ENCODE results near the gene SLC39A11. TPM values are rescaled to one million over a fixed set of nuclear protein-coding genes. Genes with fewer than 3 reads are reported as not detected.
"Not testable (repeated sequence)": the region's sequence is repeated elsewhere in the genome, so short reads cannot be mapped to it uniquely, and the experiment has no call there.

Gene SLC39A11
- total RNA-seq, 1 donor from 2014 or later = 4.9 TPM

DNA sequence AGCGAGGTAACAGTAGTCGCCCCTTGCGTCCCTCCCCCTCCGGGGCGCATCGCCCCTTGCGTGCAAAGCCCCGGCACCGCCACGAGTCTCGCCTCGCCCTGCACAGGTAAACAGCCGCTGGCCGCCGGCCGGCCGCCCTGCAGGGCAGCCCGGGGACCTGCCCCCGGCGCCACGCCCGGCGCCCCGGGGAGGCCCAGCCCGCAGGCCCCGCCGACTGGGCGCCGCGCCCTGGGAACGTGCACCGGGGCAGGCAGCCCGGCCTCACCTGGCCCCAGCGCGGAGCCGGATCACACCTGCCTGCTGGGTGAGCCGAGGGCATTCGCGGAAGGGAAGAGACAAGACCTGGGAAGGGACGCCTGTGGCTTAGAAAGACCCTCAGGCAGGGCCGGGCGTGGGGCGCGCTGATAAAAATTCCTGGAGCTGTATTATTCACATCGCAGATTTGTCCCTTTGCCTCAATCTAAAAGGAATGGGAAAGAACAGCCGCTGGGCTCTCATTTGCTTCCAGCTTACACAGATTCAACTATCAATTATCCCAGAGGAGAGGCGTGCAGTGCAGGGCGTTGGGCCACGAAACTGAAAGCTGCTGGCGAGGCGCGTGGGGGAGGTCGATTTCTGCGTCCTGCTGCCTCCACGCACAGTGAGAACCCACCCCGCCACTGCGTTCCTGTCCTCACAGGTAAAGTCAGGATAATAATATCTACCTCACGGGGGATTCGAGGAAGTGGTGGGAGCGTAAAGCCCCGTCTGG, 451.9 kb downstream of the SLC39A11 start:
- intact Hi-C loops (cut with DNase I) = no loop called here

GRCh38 chr17:72639711-72640110, 452.8 kb downstream of the SLC39A11 start:
- H3K4me3 ChIP-seq = no peak overlapping the region
- H3K9me3 ChIP-seq = no peaks in the 10 kb centered on the region
- no peaks in the 10 kb centered on the region for H3K27me3 ChIP-seq
- no peak overlapping the region for H3K27ac ChIP-seq
- intact Hi-C loops (cut with DNase I) = no loop called here
- no peaks in the 10 kb centered on the region for H3K36me3 ChIP-seq
- no peak for TF ChIP-seq CTCF (IDR thresholded peaks at IDR 0.05)
- DNase-seq (ENCODE audit: low spot score in 2 of 2) = no peak
- no peaks in the 10 kb centered on the region for H3K4me1 ChIP-seq

More for the DNA sequence above, 451.9 kb downstream of the SLC39A11 start:
- Histone ChIP-seq H3K27me3 (no peaks in the 10 kb centered on the region), H3K9me3 (no peaks in the 10 kb centered on the region), H3K4me3 (no peak overlapping the region), H3K27ac (no peak overlapping the region), H3K36me3 (no peaks in the 10 kb centered on the region), H3K4me1 (no peaks in the 10 kb centered on the region)
- DNase-seq (ENCODE audit: low spot score in 2 of 2) = no peak
- no peak for TF ChIP-seq CTCF (IDR thresholded peaks at IDR 0.05)

GRCh38 chr17:72638932-72639331, 453.6 kb downstream of the SLC39A11 start:
- H3K4me3 ChIP-seq; DNase-seq (ENCODE audit: low spot score in 2 of 2); H3K9me3 ChIP-seq; H3K36me3 ChIP-seq; intact Hi-C loops (cut with DNase I); H3K27ac ChIP-seq; H3K27me3 ChIP-seq; H3K4me1 ChIP-seq: not testable (repeated sequence)

DNA sequence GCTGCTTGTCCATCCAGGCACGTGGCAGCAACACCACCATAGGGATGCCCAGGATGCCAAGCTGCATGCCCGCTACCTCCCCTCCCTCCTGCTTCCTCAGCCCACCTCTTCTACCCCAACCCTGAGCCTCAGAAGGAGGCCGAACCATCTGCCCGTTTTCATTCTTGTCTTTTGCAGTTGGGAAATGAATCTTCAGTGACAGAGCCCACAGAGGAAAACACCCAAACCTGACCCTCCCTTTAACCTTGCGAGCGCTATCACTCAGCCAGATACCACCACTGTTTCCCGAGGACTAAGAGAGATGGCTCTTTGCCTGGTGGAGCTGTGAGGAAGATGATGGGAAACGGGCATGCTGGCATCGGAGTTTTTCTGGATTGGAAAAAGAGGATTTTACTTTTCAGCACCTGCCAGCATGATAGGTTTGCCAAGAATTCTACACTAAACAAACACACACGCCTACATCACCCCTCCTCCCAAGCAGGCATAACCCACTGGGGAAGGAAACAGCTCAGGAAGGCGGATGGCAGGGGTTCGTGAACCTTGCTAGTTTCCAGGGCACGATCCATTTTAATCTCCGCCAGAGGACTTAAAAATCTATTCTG, 457.4 kb downstream of the SLC39A11 start:
- intact Hi-C loops (cut with DNase I) = no loop called here
- no peaks in the 10 kb centered on the region for H3K27me3 ChIP-seq
- H3K4me3 ChIP-seq = no peak overlapping the region
- no peaks in the 10 kb centered on the region for H3K36me3 ChIP-seq
- H3K27ac ChIP-seq = no peak overlapping the region
- TF ChIP-seq CTCF (IDR thresholded peaks at IDR 0.05) = no peak
- DNase-seq (ENCODE audit: low spot score in 2 of 2) = no peak
- no peaks in the 10 kb centered on the region for H3K9me3 ChIP-seq
- no peaks in the 10 kb centered on the region for H3K4me1 ChIP-seq

- no peak overlapping the region for H3K27ac ChIP-seq
- no peak for TF ChIP-seq CTCF (IDR thresholded peaks at IDR 0.05)
- no peak for DNase-seq (ENCODE audit: low spot score in 2 of 2)
- H3K4me1 ChIP-seq = no peaks in the 10 kb centered on the region
- no peaks in the 10 kb centered on the region for H3K27me3 ChIP-seq
- no peak overlapping the region for H3K4me3 ChIP-seq
- intact Hi-C loops (cut with DNase I) = no loop called here
- no peaks in the 10 kb centered on the region for H3K36me3 ChIP-seq
- no peaks in the 10 kb centered on the region for H3K9me3 ChIP-seq
Measured at GRCh38 chr17:72634621-72635020, 457.9 kb downstream of the SLC39A11 start.

- H3K27me3 ChIP-seq = no peaks in the 10 kb centered on the region
- no peak overlapping the region for H3K27ac ChIP-seq
- no peak for TF ChIP-seq CTCF (IDR thresholded peaks at IDR 0.05)
- H3K4me3 ChIP-seq = no peak overlapping the region
- intact Hi-C loops (cut with DNase I) = no loop called here
- no peaks in the 10 kb centered on the region for H3K4me1 ChIP-seq
- no peaks in the 10 kb centered on the region for H3K36me3 ChIP-seq
- no peak for DNase-seq (ENCODE audit: low spot score in 2 of 2)
- no peaks in the 10 kb centered on the region for H3K9me3 ChIP-seq
Measured at GRCh38 chr17:72631949-72632684, 460.4 kb downstream of the SLC39A11 start.
